Measurements from ENCODE around the gene SOCS7. TPM values are rescaled to one million over a fixed set of nuclear protein-coding genes. Genes with fewer than 3 reads are reported as not detected.

The SOCS7 gene
- total and polyA plus RNA-seq, 8 donors = 5.5 to 24.0 (median 17.5) TPM

DNA sequence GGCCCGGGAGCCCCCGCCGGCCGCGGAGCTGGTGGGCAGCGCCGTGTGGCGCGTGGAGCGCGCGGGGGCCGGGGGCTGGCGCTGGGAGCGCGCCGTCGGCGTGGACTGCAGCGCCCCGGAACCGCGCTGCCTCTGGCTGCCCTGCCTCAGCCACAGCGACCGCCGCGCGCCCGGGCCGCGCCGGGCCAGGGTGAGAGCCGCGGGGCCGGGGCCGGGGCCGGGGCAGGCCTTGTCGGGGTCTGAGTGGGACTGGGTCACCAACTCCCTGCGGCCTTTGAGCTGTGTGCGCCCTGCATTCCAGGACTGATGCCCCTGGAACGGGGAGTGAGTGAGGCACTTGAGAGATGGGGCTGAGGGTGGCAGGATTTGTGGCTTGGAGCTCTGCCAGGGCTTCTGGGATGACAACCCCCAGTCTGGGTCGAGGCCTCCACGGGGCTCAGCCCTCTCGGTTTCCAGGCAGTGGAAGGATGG, 102.3 kb downstream of the SOCS7 start:
- H3K27ac ChIP-seq = no peak overlapping the region

DNA sequence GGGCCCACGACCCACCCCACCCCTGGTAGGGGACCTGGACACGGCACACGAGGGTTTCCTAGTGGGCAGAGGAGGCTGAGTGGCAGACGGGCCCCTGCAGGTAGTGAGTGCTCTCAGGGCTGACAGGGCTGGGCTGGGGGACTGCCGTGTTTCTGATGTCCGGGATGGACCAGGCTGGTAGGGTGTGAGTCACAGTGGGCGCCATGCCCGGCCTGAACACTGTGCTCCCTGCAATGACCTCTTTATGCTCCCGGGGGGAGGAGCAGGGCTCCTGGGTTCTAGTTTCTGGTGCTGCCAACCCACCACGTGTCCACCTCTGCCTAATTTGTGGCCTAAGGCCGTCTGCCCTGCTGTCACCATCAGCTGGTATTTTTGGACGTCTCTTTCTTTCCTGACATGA, 102.9 kb downstream of the SOCS7 start:
- Histone ChIP-seq H3K27ac (no peak overlapping the region), H3K9me3 (no peaks in the 10 kb centered on the region), H3K4me1 (no peaks in the 10 kb centered on the region), H3K36me3 (no peaks in the 10 kb centered on the region), H3K4me3 (no peak overlapping the region), H3K27me3 (no peaks in the 10 kb centered on the region)
- WGBS, 2 donors = 23 to 34% methylated on average over 12 of the region's 12 CpGs
- TF ChIP-seq, protein P1, sequence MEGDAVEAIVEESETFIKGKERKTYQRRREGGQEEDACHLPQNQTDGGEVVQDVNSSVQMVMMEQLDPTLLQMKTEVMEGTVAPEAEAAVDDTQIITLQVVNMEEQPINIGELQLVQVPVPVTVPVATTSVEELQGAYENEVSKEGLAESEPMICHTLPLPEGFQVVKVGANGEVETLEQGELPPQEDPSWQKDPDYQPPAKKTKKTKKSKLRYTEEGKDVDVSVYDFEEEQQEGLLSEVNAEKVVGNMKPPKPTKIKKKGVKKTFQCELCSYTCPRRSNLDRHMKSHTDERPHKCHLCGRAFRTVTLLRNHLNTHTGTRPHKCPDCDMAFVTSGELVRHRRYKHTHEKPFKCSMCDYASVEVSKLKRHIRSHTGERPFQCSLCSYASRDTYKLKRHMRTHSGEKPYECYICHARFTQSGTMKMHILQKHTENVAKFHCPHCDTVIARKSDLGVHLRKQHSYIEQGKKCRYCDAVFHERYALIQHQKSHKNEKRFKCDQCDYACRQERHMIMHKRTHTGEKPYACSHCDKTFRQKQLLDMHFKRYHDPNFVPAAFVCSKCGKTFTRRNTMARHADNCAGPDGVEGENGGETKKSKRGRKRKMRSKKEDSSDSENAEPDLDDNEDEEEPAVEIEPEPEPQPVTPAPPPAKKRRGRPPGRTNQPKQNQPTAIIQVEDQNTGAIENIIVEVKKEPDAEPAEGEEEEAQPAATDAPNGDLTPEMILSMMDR (IDR thresholded peaks at IDR 0.05) = no peak
- DNase-seq = peak in 2 of 6 donors; percentile 32 to 40
- FAIRE-seq = no peak
- ATAC-seq = peak in 3 of 4 donors; percentile 66 to 75 (median 75)
- intact Hi-C loops (cut with DNase I) = no loop called here

More for the DNA sequence above, 102.3 kb downstream of the SOCS7 start:
- WGBS, 2 donors = 2 to 3% methylated on average over 21 to 44 of the region's 44 CpGs
- TF ChIP-seq, protein P1 (IDR thresholded peaks at IDR 0.05) = no peak
- intact Hi-C loops (cut with DNase I) = no loop called here
- Histone ChIP-seq H3K4me3 (no peak overlapping the region), H3K36me3 (no peaks in the 10 kb centered on the region), H3K27me3 (no peaks in the 10 kb centered on the region), H3K9me3 (no peaks in the 10 kb centered on the region), H3K4me1 (no peaks in the 10 kb centered on the region)
- ATAC-seq (no peak), DNase-seq (no peak), FAIRE-seq (no peak)

Other genes with a start within 250 kb of the SOCS7 start
- gene TBC1D3E, start 223.9 kb upstream of the SOCS7 start, total RNA-seq = not detected
- not detected for gene TBC1D3E, start 223.9 kb upstream of the SOCS7 start, polyA plus RNA-seq
- not detected for gene TBC1D3, start 159.3 kb upstream of the SOCS7 start, total RNA-seq
- under 1 TPM in 1 of 2 donors, not detected in 1; 0.07 TPM for gene TBC1D3, start 159.3 kb upstream of the SOCS7 start, polyA plus RNA-seq
- gene MRPL45, start 54.7 kb upstream of the SOCS7 start, total RNA-seq = 10 to 100 TPM; 14.1 to 29.1 (median 19.5) TPM
- gene MRPL45, start 54.7 kb upstream of the SOCS7 start, polyA plus RNA-seq = 10 to 100 TPM in 1 of 2 donors, 1 to 10 TPM in 1; 9.2 to 21.1 TPM
- under 1 TPM in 5 of 6 donors, not detected in 1; 0.05 to 0.61 (median 0.12) TPM for gene GPR179, start 7.9 kb upstream of the SOCS7 start, total RNA-seq
- gene GPR179, start 7.9 kb upstream of the SOCS7 start, polyA plus RNA-seq = under 1 TPM; 0.34 to 0.45 TPM
- 1 to 10 TPM; 2.5 to 7.1 (median 4.7) TPM for gene ARHGAP23, start 76.6 kb downstream of the SOCS7 start, total RNA-seq
- gene ARHGAP23, start 76.6 kb downstream of the SOCS7 start, polyA plus RNA-seq = 1 to 10 TPM; 3.3 to 4.1 TPM